Measurements from ENCODE around the gene TCP11L2. TPM values are rescaled to one million over a fixed set of nuclear protein-coding genes. Genes with fewer than 3 reads are reported as not detected.
A peak's percentile ranks its signal among the peaks of the same experiment; 100 is the strongest.

TCP11L2 gene
- 61.2 TPM for total RNA-seq
- long read RNA-seq, partial matches to known transcripts, result 1 of 14 reads
- long read RNA-seq, other reads (novel, unspliced or antisense), result 10 of 14 reads

DNA sequence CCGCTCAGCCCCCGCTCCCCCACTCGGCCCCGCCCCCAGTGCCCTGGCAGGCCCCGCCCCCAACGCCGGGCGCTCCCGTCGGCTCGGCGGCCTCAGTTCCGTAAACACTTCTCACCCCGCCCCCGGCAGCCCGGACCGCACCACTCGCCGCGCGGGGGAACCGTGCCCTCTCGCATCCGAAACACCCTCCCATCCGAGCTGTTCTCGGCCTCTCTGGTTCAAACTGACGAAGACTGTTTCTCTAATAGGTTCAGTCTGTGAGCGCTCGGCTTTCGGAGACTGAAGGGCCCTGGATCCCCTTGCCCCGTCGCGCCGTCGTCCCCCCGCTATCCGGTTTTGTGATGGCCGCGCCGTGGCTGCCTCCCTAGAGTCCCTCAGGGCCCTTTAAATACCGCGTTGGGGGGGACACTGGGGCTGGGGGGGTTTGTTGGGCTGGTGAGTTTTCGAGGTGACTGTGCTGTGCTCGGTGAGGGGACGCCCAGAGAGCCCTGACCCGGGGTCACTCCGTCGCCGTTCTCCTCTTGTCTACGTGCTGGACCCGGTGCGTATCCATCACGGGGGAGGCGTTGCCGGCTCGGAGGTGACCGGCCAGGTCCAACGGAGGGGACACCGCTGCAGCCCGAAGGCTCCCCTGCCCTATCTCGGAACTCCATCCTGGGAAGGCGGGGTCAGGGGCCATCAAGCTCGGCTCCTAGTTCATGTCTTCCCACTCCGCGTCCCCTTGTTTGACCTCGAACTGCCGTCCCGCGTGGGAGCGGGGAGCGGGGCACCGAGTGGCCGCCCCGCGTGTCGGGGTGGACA is at the start of gene TCP11L2:
TCP11L2 (plus strand) TSS at position 333 of the 801 bp plus-strand sequence. CDS start 8,343 bp downstream, outside the sequence.
- peak; percentile 96 for DNase-seq (ENCODE audit: low spot score)
- intact Hi-C loops (cut with DNase I), result loop anchor here (1.0 to 10.0 kb wide), 3 partner anchors 40 to 158 kb away; partner anchors contain the start of gene POLR3B

DNA sequence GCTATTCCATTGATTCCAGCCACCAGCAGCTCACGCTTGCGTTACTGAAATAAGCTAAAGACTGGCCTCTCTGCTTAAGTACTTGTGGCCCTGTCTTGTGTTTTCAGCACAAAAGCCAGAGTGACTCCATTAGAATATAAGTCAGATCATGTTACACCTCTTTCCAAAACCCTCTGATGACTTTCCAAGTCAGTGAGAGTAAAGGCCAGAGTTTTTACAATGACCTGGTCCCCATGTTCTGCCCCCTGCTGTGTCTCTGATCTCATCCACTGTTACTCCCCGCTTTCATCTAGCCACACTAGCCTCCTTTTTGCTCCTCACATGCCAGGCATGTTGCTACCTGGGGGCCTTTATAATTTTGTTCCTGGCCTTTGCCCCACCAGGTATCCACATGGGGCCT is 47.8 kb upstream of the TCP11L2 start:
- DNase-seq (ENCODE audit: low spot score), result no peak
- intact Hi-C loops (cut with DNase I), result no loop called here

DNA sequence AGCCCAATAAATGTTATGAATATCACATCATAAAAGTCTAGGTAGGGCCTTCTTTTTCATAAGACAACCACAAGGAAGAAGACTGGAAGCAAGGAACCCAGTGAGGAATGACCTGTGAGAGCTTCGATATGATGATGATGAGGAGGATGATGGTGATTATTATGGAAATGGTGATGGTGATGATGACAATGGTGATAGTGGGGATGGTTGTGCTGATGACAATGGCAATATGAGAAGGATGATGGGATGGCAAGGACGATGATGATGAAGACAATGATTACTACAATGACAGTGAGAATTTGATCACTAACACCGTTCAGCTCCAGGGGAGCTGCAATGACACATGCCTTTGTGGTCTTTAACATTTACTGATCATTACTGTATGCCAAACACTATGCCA is 47.0 kb upstream of the TCP11L2 start:
- intact Hi-C loops (cut with DNase I), result no loop called here
- DNase-seq (ENCODE audit: low spot score), result no peak

DNA sequence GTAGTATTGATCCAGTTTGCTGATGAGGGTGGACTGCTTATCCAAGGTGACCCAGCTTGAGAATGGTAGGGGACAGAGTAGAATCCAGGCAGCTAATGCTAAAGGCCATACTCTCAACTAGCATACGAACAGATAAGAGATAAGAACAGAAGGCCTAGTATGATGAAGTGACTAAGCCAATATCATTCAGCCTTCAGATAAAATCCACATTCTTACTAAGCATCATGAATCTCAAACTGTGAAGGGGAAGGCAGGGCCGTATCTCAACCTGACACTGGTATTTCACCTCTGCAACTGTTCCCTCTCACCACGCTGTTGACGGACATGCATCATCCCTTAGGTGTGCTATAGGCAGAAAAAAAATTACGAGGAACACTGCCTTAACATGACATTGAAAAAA is 46.6 kb upstream of the TCP11L2 start:
- intact Hi-C loops (cut with DNase I), result no loop called here
- no peak for DNase-seq (ENCODE audit: low spot score)

DNA sequence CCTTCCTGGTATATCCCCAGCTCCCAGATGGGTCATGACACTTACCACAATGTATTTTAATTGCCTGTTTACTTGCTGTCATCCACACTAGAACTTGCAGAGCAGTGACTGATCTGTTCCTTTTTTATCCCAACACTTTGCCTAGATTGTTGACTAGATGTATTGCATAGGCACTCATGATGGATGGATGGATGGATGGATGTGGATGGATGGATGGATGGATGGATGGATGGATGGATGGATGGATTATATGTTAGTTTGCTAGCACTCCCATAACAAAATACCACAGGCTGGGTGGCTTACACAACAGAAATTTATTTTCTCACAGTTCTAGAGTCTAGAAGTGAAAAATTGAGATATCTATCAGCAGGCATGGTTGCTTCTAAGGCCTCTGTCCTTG is 46.0 kb upstream of the TCP11L2 start:
- intact Hi-C loops (cut with DNase I), result no loop called here
- no peak for DNase-seq (ENCODE audit: low spot score)

DNA sequence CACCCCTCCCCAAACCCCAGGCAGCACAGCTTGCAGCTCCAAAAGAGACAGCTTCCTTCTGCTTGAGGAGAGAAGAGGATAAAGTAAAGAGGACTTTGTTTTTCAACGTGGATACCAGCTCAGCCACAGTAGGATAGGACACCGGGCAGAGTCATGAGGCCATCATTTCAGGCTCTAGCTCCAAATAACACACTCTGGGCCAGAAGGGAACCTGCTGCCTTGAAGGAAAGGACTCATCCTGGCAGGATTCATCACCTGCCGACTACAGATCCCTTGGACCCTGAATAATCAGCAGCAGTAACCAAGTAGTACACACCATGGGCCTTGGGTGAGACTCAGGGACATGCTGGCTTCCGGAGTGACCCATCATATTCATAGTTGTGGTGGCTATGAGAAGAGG is 44.3 kb upstream of the TCP11L2 start:
- no peak for DNase-seq (ENCODE audit: low spot score)
- intact Hi-C loops (cut with DNase I), result no loop called here

DNA sequence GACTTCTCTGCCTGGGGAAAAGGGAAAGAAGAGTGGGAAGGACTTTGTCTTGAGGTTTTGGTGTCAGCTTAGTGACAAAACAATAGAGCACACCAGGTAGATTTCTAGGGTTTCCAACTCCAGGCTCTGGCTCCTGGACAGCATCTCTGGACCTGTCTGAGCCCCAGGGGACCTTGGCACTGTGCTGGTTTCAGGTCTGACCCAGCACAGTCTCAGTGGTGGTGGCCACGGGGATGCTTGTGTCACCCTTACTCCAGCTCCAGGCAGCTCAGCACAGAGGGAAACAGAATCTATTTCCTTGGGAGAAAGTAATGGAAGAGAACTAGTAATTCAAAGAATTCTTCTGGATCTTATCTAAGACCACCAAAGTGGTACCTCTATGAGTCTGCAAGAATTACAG is 43.6 kb upstream of the TCP11L2 start:
- no peak for DNase-seq (ENCODE audit: low spot score)
- intact Hi-C loops (cut with DNase I), result no loop called here

DNA sequence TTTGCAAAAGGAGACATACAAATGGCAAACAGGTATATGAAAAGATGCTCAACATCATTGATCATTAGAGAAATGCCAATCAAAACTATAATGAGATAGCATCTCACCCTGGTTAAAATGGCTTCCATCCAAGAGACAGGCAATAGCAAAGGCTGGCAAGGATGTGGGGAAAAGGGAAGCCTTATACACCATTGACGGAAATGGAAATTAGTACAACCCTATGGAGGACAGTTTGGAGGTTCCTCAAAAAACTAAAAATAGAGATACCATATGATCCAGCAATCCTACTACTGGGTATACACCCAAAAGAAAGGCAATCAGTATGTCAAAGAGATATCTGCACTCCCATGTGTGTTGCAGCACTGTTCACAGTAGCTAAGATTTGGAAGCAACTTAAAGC is 37.4 kb upstream of the TCP11L2 start:
- no peak for DNase-seq (ENCODE audit: low spot score)
- intact Hi-C loops (cut with DNase I), result no loop called here

DNA sequence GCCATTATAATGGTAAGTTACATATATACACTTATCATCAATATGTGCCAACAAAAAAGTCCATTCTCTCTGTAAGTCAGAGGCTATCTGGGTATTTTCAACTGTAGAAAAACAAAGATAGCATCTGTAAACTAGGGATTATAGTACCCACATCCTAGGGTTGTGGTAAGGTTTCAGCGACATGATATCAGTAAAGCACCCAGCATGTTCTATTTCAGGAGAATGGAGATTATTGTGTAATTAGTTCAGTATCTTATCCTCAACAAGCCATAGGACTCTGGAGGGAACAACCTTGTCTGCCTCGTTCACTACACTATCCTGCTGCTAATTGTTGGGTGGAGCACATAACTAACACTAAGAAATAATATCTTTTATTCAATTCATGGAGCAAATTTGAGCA is 35.0 kb upstream of the TCP11L2 start:
- DNase-seq (ENCODE audit: low spot score), result no peak

DNA sequence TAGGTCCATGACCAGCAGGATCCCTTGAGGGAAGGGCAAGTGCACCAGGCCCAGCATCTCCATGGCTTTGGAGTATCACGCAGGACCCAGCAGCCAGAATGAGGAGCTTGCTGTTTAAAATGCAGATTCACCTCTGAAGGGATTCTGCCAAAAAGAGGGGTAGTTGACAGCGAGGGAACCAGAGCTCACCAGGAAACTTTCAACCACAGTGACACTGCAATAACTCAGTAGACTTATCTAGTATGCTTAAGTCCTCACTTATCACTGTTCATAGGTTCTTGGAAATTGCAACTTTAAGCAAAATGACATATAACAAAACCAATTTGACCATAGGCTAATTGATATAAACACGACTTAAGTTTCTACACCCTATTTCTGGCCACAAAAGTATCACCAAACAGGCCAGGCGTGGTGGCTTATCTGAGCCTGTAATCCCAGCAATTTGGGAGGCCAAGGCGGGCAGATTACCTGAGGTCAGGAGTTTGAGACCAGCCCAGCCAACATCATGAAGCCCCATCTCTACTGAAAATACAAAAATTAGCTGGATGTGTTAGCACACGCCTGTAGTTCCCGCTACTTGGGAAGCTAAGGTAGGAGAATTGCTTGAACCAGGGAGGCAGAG is 33.3 kb upstream of the TCP11L2 start:
- DNase-seq (ENCODE audit: low spot score), result no peak
- intact Hi-C loops (cut with DNase I), result no loop called here

More for the DNA sequence above, 35.0 kb upstream of the TCP11L2 start:
- intact Hi-C loops (cut with DNase I), result no loop called here

DNA sequence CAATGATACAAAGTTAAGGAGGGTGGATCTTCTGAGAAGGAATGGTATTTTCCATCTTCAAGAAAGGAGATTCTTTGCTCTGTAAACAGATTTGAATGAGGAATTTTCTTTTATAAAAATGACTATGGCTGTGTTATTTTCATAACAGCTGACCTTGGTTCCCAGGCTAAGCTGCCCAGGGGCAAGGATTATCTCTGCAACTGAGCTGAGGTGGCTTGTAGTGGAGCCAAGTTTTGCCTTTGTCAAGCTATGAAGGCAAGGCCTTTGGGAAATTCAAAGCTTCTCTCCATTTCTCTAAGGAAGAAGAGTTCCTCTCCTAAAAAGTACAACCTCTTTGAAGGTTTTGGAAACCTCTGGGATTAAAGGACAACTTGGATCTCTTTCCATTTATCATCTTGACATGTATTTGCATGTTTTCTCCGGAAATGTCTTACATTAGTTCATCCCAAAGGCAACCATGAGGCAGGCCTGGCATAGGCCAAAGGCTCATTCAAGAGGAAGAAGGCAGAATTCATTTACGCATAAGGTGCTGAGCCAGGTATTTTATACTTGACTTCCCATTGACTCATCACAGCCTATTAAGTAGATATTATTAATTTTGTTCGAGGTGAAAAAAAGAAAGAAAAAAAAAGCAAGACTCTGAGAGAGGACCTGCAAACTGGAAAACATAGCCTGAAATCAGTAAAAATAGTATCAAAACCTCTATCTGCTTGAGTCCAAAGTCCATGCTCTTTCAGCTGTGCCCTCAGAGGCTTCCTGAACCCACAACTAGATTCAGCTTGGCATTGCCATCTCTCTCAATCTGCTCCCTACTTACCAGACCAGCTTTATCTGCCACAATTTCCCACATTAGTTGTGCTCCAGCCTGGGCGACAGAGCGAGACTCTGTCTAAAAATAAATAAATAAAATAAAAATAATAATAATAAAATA is 30.7 kb upstream of the TCP11L2 start:
- intact Hi-C loops (cut with DNase I), result no loop called here
- DNase-seq (ENCODE audit: low spot score), result no peak

DNA sequence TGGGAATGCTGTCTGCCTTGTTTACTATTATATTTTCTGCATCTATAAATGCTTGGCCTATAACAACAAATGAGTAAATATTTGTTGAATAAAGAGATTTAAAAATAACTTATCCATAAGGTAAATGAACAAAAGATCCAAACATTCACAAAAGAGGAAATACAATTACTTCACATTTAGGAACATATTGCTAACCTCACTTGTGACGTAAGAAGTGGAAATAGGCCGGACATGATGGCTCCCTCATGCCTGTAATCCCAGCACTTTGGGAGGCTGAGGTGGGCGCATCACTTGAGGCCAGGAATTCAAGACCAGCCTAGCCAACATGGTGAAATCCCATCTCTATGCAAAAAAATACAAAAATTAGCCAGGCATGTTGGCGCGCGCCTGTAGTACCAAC is 29.0 kb upstream of the TCP11L2 start:
- intact Hi-C loops (cut with DNase I), result no loop called here
- DNase-seq (ENCODE audit: low spot score), result no peak

DNA sequence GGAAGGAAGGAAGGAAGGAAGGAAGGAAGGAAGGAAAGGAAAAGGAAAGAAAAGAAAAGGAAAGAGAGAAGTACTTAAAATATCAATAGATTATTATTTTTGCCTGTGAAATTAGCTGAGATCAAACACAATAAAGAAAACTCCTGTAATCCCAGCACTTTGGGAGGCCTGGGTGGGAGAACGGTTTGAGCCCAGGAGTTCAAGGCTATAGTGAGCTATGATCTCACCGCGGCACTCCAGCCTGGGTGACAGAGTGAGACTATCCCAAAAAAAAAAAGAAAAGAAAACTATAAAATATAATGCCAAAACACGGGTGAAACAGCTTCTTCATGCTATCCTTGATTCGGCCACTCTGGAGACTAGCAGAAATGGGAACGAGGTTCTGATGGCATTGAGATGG is 28.5 kb upstream of the TCP11L2 start:
- intact Hi-C loops (cut with DNase I), result no loop called here
- no peak for DNase-seq (ENCODE audit: low spot score)

DNA sequence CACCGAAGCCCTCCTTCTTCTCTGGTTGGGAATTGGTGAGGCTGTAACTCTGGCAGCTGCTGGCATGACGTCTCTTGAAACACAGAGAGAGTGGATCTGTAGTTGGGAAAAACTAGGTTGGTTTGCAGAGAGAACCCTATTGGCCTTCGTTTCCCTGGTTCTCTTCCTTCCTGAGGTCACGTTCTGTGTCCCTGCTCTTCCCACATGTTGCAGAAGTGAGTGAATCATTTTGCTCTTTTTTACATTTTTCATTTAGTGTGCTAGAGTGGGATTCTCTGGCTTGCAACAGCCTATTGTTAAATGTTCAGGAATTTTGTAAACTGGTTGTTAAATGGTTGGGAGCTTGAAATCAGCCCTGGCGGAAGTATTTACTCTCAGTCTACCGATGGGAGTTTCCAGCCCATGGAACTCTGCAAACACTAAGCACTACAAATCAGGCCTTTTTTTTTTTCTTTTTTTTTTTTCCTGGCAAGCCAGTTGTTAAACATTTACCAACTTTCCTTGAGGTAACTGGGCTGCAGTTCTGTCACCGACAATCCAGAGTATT is 27.9 kb upstream of the TCP11L2 start:
- no peak for DNase-seq (ENCODE audit: low spot score)
- intact Hi-C loops (cut with DNase I), result no loop called here

DNA sequence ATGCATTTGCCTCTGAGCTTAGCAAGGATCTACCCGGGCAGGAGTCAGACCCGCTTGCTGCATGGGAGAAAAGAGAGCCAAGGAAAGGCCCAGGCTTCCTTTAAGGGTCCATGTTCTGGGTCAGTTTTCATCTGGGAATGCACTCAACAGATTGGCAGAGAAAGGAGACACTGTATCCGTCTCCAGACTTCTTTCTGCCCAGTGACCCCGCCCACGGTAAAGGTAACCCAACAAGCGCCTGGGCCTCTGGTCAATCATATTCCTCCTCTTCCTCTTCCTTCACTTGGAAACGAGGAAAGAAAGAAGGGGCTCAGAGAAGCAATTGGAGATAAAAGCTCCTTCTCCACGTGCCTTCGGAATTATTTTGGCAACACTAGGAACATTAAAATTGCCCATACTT is 27.1 kb upstream of the TCP11L2 start:
- no peak for DNase-seq (ENCODE audit: low spot score)
- intact Hi-C loops (cut with DNase I), result no loop called here

DNA sequence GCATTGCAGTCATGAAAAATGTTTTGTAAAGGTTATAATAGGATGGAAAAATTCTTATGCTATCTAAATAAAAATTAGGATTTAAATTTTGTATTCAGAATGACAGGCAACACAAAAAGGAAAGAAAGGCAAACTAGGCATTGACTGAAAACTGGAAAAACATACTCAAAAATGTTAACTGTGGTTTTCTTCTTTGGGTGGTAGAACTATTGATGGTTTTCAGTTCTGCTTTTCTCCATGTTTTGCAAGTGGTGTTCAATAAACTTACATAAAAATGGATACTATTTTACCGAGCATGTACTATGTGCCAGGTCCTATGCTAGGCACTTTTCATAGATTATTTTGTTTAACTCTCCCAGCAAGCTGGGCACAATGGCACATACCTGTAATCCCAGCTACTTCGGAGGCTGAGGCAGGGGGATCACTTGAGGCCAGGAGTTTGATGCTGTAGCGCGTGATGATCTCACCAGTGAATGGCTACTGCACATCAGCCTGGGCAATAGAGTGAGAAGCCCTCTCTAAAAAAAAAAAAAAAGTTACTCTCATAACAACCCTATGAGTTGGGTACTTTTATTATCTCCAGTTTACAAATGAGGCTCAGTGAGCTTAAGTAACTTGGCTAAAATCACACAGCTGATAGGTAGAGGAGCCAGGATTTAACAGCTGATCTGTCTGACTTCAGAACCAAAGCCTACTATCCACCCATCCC is 26.3 kb upstream of the TCP11L2 start:
- no peak for DNase-seq (ENCODE audit: low spot score)
- intact Hi-C loops (cut with DNase I), result no loop called here

DNA sequence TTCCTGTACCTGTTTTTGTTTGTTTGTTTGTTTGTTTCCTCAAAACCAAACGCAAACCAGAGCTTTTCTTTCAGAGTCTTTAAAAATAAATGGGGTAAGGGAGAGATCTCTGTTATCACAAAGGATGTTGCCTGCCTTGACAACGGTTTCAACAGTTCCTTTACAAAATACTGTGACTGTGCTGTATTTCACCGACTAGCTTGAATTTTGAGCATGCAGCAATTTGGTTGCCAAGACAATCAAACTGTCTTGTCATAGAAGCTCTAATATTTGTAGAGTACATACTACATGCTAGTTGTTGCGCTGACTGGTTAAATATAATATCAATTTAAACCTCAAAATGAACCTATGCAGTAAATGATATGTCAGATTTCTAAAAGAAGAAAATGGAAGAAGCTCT is 22.4 kb upstream of the TCP11L2 start:
- intact Hi-C loops (cut with DNase I), result loop anchor here (2.0 to 5.0 kb wide), 2 partner anchors 33 to 53 kb away; partner anchors contain the start of gene CKAP4
- no peak for DNase-seq (ENCODE audit: low spot score)

DNA sequence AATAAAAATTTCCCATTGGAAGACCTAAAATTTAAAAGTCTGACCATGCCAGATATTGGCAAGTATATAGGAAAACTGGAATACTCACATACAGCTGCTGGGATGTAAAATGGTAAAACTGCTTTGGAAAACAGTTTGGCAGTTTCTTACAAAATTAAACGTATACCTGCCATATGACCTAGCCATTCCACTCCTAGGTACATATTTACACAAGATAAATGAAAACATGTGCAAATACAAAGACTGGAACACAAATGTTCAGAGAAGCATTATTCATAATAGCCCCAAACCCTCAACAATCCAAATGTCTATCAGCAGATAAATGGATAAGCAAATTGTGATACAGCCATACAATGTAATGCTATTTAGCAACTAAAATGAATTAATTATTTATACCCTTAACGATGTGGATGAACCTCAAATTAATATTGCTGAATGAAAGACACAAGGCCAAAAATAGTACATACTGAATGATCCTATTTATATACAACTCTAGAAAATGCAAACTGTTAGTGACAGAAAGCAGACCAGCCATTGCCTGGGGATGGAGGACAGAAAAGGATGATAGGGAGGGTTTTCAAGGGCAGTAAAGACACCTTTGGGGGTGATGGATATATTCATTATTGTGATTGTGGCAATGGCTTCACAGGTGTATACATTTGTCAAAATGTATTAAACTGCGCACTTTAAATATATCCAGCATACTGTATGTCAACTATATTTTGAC is 21.3 kb upstream of the TCP11L2 start:
- intact Hi-C loops (cut with DNase I), result loop anchor here (2.0 to 5.0 kb wide), 2 partner anchors 34 to 54 kb away; partner anchors contain the start of gene CKAP4

More for the DNA sequence above, 21.3 kb upstream of the TCP11L2 start:
- no peak for DNase-seq (ENCODE audit: low spot score)
